Stimulated activated CD4-positive, alpha-beta T cell treated with anti-CD3 and anti-CD28 coated beads, TNF-alpha, amount 100 ng/mL, for 48 hours (primary cell): ENCODE measurements around the gene LNX2.

Source experiments
- DNase-seq, 3 donors: peaks; one replicate each; pipeline ENCODE4 v3.0.0-alpha.2; 2020; ENCODE audit warnings: low read depth in 3 of 3

Gene LNX2

DNA sequence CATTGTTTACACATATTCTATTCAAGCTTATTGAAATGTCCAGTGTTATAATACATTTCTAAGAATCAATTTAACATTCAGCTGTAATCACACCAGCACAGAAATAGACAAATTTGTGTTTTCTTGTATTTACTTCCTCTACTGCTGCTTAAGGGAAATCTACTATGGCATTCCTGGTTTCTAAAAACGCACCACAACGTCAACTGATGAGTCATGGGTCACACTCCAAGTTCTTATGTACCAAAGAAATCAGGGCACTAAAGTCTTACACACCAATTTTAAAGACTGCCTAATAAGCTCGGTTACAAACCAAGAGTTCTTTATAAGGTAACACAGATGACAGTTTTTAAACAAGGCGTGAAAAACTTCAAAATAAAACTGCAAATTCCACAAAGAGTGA lies 13.2 kb downstream of the LNX2 start:
- DNase-seq: no peak

DNA sequence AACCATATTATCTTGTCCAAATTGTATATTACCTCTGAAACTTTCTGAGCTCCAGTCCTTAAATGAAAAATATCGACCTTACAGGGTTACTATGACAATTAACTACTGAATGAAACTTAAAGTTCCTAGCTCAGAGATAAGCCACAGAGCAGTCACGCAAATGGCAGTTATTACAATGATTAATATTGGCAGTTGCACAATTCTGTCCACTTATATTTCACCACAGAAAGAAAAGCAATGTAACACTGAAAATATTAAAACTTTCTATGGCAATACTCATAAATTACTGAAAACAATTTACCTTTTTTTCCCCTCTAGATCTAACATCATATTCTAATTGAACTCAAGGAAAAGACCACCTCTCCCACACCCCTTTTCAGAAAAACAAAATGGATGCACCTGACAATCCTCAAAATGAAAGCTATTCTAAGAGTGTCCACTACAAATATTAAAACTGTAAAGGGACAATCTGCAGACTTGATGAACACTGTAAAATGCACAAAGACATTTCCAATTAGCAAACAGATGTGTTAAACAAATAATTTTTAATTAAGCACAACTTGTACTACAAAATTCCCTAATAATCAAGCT lies 14.6 kb downstream of the LNX2 start:
- no peak for DNase-seq

GRCh38 chr13:27605099-27605498 lies 15.2 kb downstream of the LNX2 start:
- no peak for DNase-seq

DNA sequence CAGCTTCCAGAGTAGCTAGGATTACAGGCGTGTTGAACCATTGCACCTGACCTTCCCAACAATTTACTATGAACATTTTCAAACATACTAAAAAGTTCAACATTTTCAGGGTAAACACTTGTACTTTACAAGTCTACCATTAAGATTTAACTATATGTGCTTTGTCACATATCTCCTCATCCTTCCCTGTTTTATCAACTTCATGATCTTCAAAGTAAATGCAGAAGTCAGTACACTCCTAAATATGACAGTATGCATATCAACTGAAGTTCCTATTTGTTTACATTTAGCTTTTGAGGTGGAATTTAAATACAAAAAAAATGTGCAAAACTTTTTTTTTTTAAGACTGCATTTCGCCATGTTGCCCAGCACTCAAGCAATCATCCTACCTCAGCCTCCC lies 18.5 kb downstream of the LNX2 start:
- no peak for DNase-seq

DNA sequence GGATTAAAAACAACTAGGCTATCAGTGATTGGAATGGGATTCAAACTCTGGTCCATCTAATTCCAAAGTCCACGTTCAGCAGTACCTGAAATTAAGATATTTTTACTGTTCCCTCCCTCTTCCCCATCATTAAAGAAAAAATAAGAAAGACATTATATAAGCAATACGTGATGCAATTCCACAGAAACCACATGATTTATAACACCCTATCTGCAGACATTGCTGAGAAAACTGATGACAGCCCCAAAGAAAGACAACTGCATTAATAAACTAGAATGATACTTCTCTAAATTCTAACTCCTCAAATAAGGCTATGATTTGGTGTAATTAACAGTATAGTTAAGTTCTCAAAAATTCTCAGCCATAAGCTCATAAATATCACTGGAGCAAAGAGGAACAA lies 19.1 kb downstream of the LNX2 start:
- DNase-seq: no peak

DNA sequence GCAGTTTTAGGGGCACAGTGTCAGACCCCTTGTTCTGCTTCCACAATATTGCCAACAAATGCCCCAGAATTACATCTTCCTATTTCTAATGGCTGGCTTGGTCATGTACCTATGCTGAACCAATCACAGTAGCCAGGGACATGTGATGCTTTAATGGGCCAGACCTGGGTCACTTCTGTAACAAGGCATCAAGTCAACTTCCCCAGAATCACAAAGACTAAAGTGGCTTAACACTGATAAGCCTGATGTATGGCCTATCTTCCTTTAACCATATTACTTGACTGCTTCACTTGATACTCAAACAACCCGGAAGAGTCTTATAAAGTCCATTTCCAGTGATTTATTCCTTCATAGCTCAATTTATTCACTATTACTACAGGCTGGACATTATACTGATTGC lies 19.6 kb downstream of the LNX2 start:
- DNase-seq: no peak

DNA sequence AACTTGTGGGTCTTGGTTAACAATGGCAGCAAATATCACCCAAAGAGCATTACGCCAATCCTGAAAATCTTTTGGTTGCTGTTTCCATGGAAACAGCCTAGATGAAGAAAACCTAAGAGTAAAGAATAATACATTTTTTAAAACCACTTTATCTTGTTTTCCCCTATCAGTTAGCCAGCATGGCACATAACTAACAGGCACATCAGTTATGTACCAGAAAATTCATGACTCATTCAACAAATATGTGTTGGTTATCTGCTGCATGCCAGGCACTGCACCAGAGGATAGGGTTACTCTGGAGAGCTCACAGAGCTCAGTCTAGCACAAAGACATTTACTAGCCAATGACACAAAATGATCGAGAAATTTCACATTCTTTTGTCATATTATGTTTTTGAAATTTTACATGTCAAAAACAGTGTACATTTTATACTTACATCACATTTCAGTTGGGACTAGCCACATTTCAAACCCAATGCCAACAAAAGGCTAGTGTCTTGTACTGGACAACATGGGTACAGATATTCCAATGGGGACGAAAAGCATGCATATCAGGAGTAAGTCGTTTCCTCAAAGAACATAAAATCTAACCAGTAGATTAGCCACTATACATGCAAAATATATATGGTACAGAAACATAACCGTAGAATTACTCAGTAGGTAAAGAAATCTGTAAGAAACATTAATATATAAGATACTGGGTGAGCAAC lies 20.3 kb downstream of the LNX2 start:
- no peak for DNase-seq

DNA sequence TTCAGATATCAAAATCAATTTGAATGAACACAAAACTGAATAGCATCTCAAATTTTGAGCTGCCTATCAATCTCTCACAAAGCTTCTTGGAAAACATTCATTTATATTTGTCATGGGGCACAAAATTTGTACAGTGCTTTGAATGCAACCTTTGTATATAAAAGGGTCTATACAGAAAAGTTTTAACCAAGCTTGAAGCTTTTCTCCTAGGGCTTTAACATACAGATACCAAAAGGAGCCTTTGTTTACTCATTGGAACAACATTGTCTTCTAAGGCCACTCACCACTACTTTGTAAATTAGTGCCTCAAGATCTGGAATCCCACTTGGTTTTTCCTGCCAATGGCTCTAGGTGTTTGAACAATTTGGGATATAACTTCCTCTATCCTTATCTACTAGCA lies 21.2 kb downstream of the LNX2 start:
- DNase-seq: no peak

DNA sequence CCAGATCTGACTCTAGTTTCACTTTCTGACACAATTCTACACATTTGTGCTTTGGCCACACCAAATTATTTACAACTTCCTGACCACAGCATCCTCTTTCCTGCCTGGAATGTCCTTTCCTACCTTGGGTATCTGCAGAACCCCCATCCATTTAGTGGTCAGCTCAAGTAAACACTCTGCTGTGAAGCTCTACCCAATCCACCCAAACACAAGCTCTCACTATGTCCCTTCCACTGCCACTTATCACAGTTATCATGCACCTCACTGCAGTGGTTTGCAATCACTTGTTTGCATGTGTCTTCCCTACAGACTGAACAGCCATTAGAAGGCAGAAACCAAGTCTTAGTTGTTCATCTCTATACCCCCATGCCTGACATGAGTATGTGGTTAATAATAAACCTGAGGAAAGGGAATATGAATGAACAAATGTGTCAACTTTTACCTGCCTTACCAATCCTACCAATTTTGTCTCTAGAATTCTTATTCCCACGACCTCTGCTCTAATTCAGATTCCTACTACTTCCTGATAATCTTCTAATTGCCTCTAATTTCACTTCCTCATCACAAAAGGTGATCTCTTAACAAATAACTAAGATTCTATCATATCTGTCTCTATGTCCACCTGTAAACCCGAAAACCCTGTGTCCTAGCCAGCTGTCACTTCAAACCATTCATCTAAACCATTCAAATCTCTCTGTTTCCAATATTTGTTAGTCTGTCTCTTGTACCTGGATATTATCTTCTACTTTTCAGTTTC lies 25.1 kb downstream of the LNX2 start:
- no peak for DNase-seq

DNA sequence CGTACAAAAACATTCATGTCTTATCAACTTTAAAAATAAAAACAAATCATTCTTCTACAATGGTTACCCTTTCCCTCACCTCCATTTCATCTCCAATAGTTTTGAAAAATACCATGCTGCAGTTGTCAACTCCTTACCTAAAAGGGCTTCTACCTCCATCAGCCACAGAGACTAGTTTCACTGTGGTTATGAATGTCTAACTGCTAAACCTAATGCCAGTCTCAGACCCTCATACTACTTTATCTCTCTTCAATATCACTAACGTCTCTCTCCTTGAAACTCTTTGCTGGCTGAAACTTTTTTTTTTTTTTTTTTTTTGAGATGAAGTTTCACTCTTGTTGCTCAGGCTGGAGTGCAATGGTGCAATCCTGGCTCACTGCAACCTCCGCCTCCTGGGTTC lies 27.1 kb downstream of the LNX2 start:
- DNase-seq: no peak

- DNase-seq: no peak
These were observed 27.5 kb downstream of the LNX2 start for GRCh38 chr13:27592865-27593264.

- DNase-seq: no peak
These were observed 31.9 kb downstream of the LNX2 start for GRCh38 chr13:27588405-27588804.

DNA sequence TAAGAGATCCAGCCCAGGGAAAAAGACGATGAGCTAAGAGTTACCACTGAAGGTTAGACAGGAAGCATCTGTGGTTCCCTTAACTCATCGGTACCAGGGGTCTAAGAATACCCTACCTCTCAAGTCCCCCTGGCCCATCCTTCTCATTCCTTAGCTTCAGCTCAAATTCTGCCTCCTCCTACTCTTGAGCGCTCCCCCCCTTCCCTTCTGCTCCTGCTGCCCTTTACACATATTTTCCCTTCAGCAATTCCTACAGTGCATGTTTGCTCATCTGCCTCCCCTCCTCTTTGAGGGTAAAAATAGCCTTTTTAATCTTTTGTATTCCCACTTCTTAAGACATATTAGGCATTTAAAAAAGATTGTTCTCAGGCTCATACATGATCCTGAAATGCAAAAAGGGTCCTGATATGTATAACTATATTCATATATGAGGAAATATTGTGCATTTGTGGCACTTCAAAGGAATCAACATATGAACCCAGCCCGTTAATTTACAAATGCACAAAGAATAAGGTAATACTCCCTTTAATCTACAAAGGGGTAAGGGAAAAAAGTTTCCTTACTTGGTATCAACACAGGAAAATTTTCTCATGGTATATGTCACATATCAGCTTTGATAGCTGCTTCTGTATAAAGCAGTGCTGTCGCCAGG lies 33.1 kb downstream of the LNX2 start:
- no peak for DNase-seq

DNA sequence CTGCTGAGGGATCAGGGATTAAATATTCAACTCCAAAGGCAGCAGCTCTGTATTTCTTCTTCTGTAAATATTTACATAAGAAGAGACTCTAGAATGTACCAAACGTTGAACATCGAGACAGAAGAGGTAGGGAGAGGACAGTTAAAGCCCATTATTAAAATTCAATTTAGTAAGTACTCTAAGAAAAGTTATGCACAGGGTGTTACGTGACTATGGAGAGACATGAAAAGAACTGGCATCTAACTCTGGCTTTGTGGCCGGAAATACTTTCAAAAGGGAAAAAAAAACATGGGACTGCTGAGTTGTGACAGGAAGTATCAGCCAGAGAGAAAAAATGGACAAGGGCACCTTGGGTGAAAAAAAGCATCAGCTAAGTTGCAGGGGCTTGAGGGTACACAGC lies 36.7 kb downstream of the LNX2 start:
- no peak for DNase-seq

- DNase-seq: no peak
These were observed 42.0 kb downstream of the LNX2 start for GRCh38 chr13:27578121-27579030.

- DNase-seq: no peak
These were observed 45.7 kb downstream of the LNX2 start for GRCh38 chr13:27574661-27575060.

- DNase-seq: no peak
These were observed 47.1 kb downstream of the LNX2 start for GRCh38 chr13:27573265-27573664.

- no peak for DNase-seq
These were observed 48.0 kb downstream of the LNX2 start for GRCh38 chr13:27572234-27572901.

DNA sequence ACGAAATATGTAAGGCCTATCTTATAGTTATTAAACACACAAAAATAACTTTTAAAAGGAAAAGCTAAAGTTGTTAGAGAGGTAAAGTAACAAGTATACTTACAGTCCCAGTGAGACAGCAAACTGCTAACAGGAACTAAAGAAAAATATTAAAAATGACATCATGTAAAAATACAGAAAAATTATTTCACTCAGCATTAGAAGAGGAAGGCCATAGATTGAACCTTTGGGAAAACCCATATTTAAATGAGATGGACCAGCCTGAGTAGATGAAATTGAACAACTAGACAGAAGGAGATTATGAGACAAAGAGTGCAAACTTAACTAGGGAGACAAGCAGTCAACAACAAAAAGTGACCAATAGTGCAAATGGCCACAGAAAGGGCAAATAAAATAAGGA lies 49.4 kb downstream of the LNX2 start:
- DNase-seq: no peak

- no peak for DNase-seq
These were observed 50.9 kb downstream of the LNX2 start for GRCh38 chr13:27569405-27569804.

DNA sequence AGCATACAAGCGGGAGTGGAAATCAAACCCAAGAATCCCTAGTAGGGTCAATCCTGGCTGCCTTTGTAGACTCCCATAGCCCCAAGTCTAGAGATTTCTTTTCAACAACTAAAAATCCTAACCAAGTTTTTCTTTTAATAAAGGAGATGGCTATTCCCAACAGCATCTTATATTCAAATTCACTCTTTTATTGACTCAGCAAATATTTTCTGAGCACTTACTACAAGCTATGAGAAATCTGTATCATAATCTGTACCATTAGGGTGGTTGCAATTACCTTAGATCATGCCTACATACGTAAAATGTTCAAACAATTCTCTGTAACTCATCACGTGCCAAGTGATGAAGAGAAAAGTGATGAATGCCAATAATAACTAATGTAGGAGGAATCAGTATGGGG lies 54.5 kb downstream of the LNX2 start:
- no peak for DNase-seq
